SK-N-SH treated with all-trans-retinoic acid at 6 μM for 48 hours (cell line): ENCODE measurements around the gene CD300C.

Experiments used
- ATAC-seq: fragments of 200-7000 bp; cut with Tn5 transposase; 3 replicates; pipeline ENCODE4 v1.9.1; 2020; ENCODE audit warnings: mild to moderate bottlenecking, moderate library complexity
- ARNTL ChIP-seq: fragments of 450-650 bp; formaldehyde crosslinking; IDR thresholded peaks from 2 replicates; pipeline ENCODE4 v1.5.0; 2020; ENCODE audit warnings: low read depth, mild to moderate bottlenecking, moderate library complexity, borderline replicate concordance
- BACH2 ChIP-seq: fragments of 250-450 bp; sonication (Bioruptor Pico); IDR thresholded peaks from 2 replicates; pipeline ENCODE4 v1.9.0; 2021; ENCODE audit warnings: mild to moderate bottlenecking, borderline replicate concordance
- CSDC2 ChIP-seq: fragments of 250-450 bp; sonication (Bioruptor Pico); IDR thresholded peaks from 2 replicates; pipeline ENCODE4 v1.5.0; 2020; ENCODE audit warnings: mild to moderate bottlenecking, moderate library complexity
- ESRRG ChIP-seq: fragments of 250-450 bp; sonication (Bioruptor Pico); IDR thresholded peaks from 2 replicates; pipeline ENCODE4 v1.6.1; 2021; ENCODE audit warnings: mild to moderate bottlenecking
- GLIS3 ChIP-seq: fragments of 250-450 bp; sonication (Bioruptor Pico); IDR thresholded peaks from 2 replicates; pipeline ENCODE4 v1.5.0; 2020; ENCODE audit warnings: mild to moderate bottlenecking, moderate library complexity
- OSR1 ChIP-seq: fragments of 250-450 bp; sonication (Bioruptor Pico); IDR thresholded peaks from 2 replicates; pipeline ENCODE4 v1.8.0; 2022; ENCODE audit warnings: moderate library complexity, mild to moderate bottlenecking, inconsistent platforms
- PPARA ChIP-seq: fragments of 250-450 bp; sonication (Bioruptor Pico); IDR thresholded peaks from 2 replicates; pipeline ENCODE4 v1.5.0; 2020; ENCODE audit warnings: mild to moderate bottlenecking, borderline replicate concordance
- TCF4 ChIP-seq: fragments of 250-450 bp; sonication (Bioruptor Pico); IDR thresholded peaks from 2 replicates; pipeline ENCODE4 v1.8.0; 2021; ENCODE audit warnings: mild to moderate bottlenecking, moderate library complexity, borderline replicate concordance
- TOX ChIP-seq: fragments of 250-450 bp; sonication (Bioruptor Pico); IDR thresholded peaks from 2 replicates; pipeline ENCODE4 v1.8.0; 2021; ENCODE audit warnings: mild to moderate bottlenecking, moderate library complexity, borderline replicate concordance
- ZC3H10 ChIP-seq: fragments of 250-450 bp; sonication (Bioruptor Pico); IDR thresholded peaks from 2 replicates; pipeline ENCODE4 v1.5.1; 2021; ENCODE audit warnings: mild to moderate bottlenecking, moderate library complexity
- ZFP3 ChIP-seq: fragments of 250-450 bp; sonication (Bioruptor Pico); IDR thresholded peaks from 2 replicates; pipeline ENCODE4 v1.5.0; 2020; ENCODE audit warnings: mild to moderate bottlenecking, moderate library complexity
- ZFP30 ChIP-seq: fragments of 450-650 bp; formaldehyde crosslinking; IDR thresholded peaks from 2 replicates; pipeline ENCODE4 v1.5.0; 2022; ENCODE audit warnings: mild to moderate bottlenecking, moderate library complexity
- ZNF565 ChIP-seq: fragments of 450-650 bp; formaldehyde crosslinking; conservative IDR thresholded peaks from 2 replicates; pipeline ENCODE4 v1.5.0; 2020; ENCODE audit warnings: low read depth, mild to moderate bottlenecking, moderate library complexity
- ZNF8 ChIP-seq: fragments of 450-650 bp; formaldehyde crosslinking; IDR thresholded peaks from 2 replicates; pipeline ENCODE4 v1.5.0; 2020; ENCODE audit warnings: mild to moderate bottlenecking, moderate library complexity
- TF ChIP-seq, protein P1 (sequence below): fragments of 250-450 bp; sonication (Bioruptor Pico); IDR thresholded peaks from 2 replicates; pipeline ENCODE4 v1.8.0; 2021; ENCODE audit warnings: low read depth, mild to moderate bottlenecking, moderate library complexity, borderline replicate concordance
- TF ChIP-seq, protein P2 (sequence below): fragments of 250-450 bp; sonication (Bioruptor Pico); IDR thresholded peaks from 2 replicates; pipeline ENCODE4 v1.5.1; 2021; ENCODE audit warnings: mild to moderate bottlenecking, moderate library complexity
- TF ChIP-seq, protein P3 (sequence below): fragments of 250-450 bp; sonication (Bioruptor Pico); IDR thresholded peaks from 2 replicates; pipeline ENCODE4 v1.5.0; 2020; ENCODE audit warnings: mild to moderate bottlenecking, moderate library complexity

The CD300C gene

DNA sequence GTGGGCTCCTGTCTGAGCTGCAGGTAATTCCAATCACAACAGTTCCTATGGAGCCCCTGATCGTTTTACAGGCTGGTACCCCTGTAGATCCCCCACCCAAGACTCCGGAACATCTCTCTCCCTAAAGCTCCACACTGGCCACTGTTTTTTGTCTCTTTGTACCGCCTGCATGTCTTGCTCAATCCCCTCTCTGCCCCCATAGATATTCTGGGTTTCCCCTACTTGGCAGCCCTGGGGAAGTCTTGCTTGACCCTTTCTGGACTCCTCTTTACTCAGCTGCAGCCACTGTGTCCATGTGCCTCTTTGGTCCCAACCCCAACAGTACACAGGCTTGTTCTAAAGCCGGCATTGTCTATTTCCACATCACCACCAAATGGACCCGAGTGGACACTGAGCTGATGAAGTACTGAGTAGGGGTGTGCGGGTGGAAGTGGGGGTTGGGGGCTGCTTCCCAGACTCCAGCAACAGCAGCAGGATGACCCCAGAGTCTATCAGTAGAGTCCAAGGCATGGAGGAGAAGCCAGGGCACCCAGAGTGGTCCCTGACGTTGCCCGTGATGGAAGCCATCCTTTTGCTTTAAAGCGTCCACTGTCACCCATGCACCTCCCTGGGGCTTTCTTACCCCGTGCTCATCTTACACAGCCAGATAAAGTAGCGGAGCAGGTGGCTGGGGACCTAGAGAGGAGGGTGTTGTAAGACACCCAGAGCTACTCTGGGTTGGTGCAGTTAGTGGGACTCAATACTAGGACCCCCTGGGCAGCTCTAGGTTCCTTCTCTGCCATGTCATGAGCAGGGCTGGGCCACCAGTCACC is 21.1 kb downstream of the CD300C start (continued):
- no peak for TF ChIP-seq ZFP30 (CRISPR knock-in tag)
- TF ChIP-seq BACH2 (CRISPR knock-in tag) = no peak
- TF ChIP-seq PPARA (CRISPR knock-in tag) = no peak
- no peak for TF ChIP-seq TCF4 (CRISPR knock-in tag)
- TF ChIP-seq ESRRG = no peak
- TF ChIP-seq ZNF565 (CRISPR knock-in tag) = no peak
- no peak for TF ChIP-seq CSDC2 (CRISPR knock-in tag)
- no peak for TF ChIP-seq ZC3H10 (CRISPR knock-in tag)
- no peak for TF ChIP-seq ARNTL (CRISPR knock-in tag)
- TF ChIP-seq, all 23 proteins: peak for 0

DNA sequence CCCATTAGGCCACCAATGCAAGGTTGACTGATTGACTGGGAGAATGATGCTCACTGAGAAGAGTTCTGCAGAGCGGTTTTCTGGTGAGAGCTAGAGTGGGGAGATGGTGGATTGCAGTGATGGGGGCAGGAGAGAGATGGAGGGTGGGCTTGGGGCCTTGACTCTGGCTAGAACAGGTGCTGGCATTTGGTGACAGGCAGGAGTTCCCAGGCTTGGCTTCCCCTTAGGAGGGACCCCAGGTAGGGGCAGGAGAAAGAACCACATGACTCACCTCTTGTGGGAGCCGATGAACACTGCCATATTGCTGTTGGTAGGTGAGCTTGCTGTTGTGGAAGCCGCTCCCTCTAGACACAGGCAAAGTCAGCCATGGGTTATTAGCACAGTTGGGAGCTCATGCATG is 22.6 kb downstream of the CD300C start:
- TF ChIP-seq TCF4 (CRISPR knock-in tag) (no peak), ZNF565 (CRISPR knock-in tag) (no peak), ZNF8 (CRISPR knock-in tag) (no peak), PPARA (CRISPR knock-in tag) (no peak), ARNTL (CRISPR knock-in tag) (no peak), GLIS3 (no peak)
- TF ChIP-seq, protein P1, sequence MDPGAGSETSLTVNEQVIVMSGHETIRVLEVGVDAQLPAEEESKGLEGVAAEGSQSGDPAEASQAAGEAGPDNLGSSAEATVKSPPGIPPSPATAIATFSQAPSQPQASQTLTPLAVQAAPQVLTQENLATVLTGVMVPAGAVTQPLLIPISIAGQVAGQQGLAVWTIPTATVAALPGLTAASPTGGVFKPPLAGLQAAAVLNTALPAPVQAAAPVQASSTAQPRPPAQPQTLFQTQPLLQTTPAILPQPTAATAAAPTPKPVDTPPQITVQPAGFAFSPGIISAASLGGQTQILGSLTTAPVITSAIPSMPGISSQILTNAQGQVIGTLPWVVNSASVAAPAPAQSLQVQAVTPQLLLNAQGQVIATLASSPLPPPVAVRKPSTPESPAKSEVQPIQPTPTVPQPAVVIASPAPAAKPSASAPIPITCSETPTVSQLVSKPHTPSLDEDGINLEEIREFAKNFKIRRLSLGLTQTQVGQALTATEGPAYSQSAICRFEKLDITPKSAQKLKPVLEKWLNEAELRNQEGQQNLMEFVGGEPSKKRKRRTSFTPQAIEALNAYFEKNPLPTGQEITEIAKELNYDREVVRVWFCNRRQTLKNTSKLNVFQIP = no peak
- no peak for ATAC-seq

DNA sequence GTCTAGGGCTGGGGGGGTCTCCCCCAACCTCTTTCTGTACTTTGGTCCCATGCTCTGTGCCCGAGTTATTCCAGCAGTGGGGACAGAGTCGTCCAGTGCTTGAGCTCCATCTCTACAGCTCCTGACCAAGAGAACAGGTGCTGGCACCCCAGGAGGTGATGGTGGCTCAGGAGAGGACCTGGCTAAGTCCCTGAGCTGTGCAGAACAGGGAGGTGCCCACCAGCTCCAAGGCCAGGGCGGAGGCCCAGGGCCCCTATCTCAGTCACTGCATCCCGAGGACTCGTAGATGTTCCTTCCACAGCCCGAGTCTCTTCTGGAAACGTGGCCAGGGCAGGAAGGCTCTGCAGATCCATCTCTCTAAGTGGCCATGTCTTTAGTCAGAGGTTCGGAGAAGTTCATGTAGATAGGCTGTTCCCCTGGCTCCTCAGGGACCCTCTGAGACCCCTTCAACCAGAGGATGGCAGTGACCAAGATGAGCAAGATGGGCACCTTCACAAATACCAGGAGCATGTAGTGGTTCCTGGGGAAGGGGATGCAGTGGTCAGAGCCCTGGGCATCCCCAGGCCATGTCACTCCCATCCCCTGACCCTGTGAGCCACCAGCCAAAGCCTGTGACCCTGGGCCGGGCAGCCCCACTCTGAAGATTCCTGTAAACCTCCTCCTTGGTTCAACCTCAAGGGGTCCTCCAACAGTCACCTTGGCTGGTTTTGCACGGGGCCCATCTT is 23.4 kb downstream of the CD300C start:
- no peak for ATAC-seq
- no peak for TF ChIP-seq ZNF565 (CRISPR knock-in tag)
- TF ChIP-seq CSDC2 (CRISPR knock-in tag) = no peak
- TF ChIP-seq, all 23 proteins: peak for 0

DNA sequence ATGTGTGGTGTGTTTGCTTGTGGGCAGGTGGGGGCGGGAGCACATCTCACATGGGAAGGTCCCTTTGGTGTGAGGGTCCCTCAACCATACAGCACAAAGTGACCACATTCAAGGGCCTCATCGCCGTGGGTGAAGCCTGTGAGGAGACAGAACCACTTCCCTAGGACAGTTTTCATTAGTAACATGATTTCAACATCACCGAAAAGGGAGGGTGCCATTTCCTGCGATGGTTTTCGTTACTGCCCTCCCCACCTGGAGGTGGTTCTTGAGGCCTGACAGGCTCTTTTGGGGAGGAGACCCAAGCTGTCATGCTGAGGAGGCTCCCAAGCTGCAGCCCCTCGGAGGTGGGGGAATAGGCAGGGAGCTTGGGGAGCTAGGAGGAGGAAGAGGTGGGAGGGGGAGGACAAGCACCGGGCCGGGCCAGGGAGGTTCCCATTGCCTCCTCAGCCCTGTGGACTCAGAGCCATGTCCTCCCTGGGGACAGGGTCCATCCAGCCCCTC is 24.2 kb downstream of the CD300C start:
- no peak for TF ChIP-seq TOX
- TF ChIP-seq GLIS3 = no peak
- TF ChIP-seq BACH2 (CRISPR knock-in tag) = no peak
- TF ChIP-seq ZFP3 (CRISPR knock-in tag) = no peak
- TF ChIP-seq, protein P2, sequence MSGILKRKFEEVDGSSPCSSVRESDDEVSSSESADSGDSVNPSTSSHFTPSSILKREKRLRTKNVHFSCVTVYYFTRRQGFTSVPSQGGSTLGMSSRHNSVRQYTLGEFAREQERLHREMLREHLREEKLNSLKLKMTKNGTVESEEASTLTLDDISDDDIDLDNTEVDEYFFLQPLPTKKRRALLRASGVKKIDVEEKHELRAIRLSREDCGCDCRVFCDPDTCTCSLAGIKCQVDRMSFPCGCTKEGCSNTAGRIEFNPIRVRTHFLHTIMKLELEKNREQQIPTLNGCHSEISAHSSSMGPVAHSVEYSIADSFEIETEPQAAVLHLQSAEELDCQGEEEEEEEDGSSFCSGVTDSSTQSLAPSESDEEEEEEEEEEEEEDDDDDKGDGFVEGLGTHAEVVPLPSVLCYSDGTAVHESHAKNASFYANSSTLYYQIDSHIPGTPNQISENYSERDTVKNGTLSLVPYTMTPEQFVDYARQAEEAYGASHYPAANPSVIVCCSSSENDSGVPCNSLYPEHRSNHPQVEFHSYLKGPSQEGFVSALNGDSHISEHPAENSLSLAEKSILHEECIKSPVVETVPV (CRISPR knock-in tag) = no peak
- no peak for TF ChIP-seq ESRRG
- no peak for TF ChIP-seq ARNTL (CRISPR knock-in tag)
- no peak for TF ChIP-seq CSDC2 (CRISPR knock-in tag)
- no peak for TF ChIP-seq PPARA (CRISPR knock-in tag)
- TF ChIP-seq, protein P3, sequence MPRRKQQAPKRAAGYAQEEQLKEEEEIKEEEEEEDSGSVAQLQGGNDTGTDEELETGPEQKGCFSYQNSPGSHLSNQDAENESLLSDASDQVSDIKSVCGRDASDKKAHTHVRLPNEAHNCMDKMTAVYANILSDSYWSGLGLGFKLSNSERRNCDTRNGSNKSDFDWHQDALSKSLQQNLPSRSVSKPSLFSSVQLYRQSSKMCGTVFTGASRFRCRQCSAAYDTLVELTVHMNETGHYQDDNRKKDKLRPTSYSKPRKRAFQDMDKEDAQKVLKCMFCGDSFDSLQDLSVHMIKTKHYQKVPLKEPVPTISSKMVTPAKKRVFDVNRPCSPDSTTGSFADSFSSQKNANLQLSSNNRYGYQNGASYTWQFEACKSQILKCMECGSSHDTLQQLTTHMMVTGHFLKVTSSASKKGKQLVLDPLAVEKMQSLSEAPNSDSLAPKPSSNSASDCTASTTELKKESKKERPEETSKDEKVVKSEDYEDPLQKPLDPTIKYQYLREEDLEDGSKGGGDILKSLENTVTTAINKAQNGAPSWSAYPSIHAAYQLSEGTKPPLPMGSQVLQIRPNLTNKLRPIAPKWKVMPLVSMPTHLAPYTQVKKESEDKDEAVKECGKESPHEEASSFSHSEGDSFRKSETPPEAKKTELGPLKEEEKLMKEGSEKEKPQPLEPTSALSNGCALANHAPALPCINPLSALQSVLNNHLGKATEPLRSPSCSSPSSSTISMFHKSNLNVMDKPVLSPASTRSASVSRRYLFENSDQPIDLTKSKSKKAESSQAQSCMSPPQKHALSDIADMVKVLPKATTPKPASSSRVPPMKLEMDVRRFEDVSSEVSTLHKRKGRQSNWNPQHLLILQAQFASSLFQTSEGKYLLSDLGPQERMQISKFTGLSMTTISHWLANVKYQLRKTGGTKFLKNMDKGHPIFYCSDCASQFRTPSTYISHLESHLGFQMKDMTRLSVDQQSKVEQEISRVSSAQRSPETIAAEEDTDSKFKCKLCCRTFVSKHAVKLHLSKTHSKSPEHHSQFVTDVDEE (CRISPR knock-in tag) = no peak
- TF ChIP-seq OSR1 (CRISPR knock-in tag) = no peak
- TF ChIP-seq, all 23 proteins: peak for 0
- ATAC-seq = no peak
